Trophoblast cell (in vitro differentiated cells and primary cell): ENCODE measurements around the gene THBS2.

Experiments used
- DNase-seq, 2 donors: peaks; one replicate each; pipeline ENCODE4 v3.0.0-alpha.2; 2016
- H2AFZ ChIP-seq: 2 replicates; pipeline ENCODE4 v1.6.1; 2013; ENCODE audit warnings: low read length, moderate library complexity, mild to moderate bottlenecking; ENCODE audit not compliant: insufficient read depth, poor library complexity
- H2AK5ac ChIP-seq: 2 replicates; pipeline ENCODE4 v1.6.1; 2013; ENCODE audit warnings: mild to moderate bottlenecking, low read length
- H2BK120ac ChIP-seq: 2 replicates; pipeline ENCODE4 v1.6.1; 2013; ENCODE audit warnings: low read length, mild to moderate bottlenecking, moderate library complexity; ENCODE audit not compliant: insufficient read depth, poor library complexity
- H2BK12ac ChIP-seq: 2 replicates; pipeline ENCODE4 v1.6.1; 2013; ENCODE audit warnings: mild to moderate bottlenecking, low read length, moderate library complexity
- H2BK5ac ChIP-seq: 2 replicates; pipeline ENCODE4 v1.6.1; 2013; ENCODE audit warnings: low read length, low read depth, moderate library complexity, mild to moderate bottlenecking; ENCODE audit not compliant: poor library complexity
- H3K14ac ChIP-seq: 2 replicates; pipeline ENCODE4 v1.6.1; 2013; ENCODE audit warnings: mild to moderate bottlenecking, low read length
- H3K18ac ChIP-seq: 2 replicates; pipeline ENCODE4 v1.6.1; 2013; ENCODE audit warnings: mild to moderate bottlenecking, low read length
- H3K23ac ChIP-seq: 2 replicates; pipeline ENCODE4 v1.6.1; 2013; ENCODE audit warnings: low read length
- H3K27ac ChIP-seq: 2 replicates; pipeline ENCODE4 v1.5.1; 2013; ENCODE audit warnings: low read depth, mild to moderate bottlenecking, inconsistent platforms, low read length, moderate library complexity
- H3K27me3 ChIP-seq: 2 replicates; pipeline ENCODE4 v1.6.1; 2013; ENCODE audit warnings: inconsistent platforms, mild to moderate bottlenecking, low read length, moderate library complexity; ENCODE audit not compliant: insufficient read depth
- H3K36me3 ChIP-seq, 2 experiments: 1 replicate in 1 of 2; 2 replicates in 1 of 2; pipeline ENCODE4 v1.6.1; 2013; ENCODE audit warnings: low read length in 2 of 2, mild to moderate bottlenecking in 2 of 2, moderate library complexity in 1 of 2; ENCODE audit not compliant: insufficient read depth in 2 of 2, control insufficient read depth in 1 of 2
- H3K4ac ChIP-seq: 2 replicates; pipeline ENCODE4 v1.6.1; 2013; ENCODE audit warnings: low read depth, mild to moderate bottlenecking, low read length, moderate library complexity
- H3K4me1 ChIP-seq, 2 experiments: 1 replicate in 1 of 2; 2 replicates in 1 of 2; pipeline ENCODE4 v1.6.1; 2013; ENCODE audit warnings: low read length in 2 of 2, mild to moderate bottlenecking in 2 of 2, moderate library complexity in 1 of 2; ENCODE audit not compliant: insufficient read depth in 2 of 2, control insufficient read depth in 1 of 2
- H3K4me2 ChIP-seq: 2 replicates; pipeline ENCODE4 v1.6.1; 2013; ENCODE audit warnings: inconsistent platforms, mild to moderate bottlenecking, low read length, moderate library complexity
- H3K4me3 ChIP-seq: 2 replicates; pipeline ENCODE4 v1.5.1; 2013; ENCODE audit warnings: mild to moderate bottlenecking, low read depth, low read length, inconsistent platforms
- H3K79me1 ChIP-seq: one replicate; pipeline ENCODE4 v1.6.1; 2013; ENCODE audit warnings: low read length
- H3K79me2 ChIP-seq: 2 replicates; pipeline ENCODE4 v1.6.1; 2013; ENCODE audit warnings: low read length, mild to moderate bottlenecking; ENCODE audit not compliant: control insufficient read depth, insufficient read depth, poor library complexity
- H3K9ac ChIP-seq: 2 replicates; pipeline ENCODE4 v1.6.1; 2013; ENCODE audit warnings: mild to moderate bottlenecking, low read length
- H3K9me3 ChIP-seq: 2 replicates; pipeline ENCODE4 v1.6.1; 2013; ENCODE audit warnings: low read depth, mild to moderate bottlenecking, control low read depth, inconsistent platforms, low read length; ENCODE audit not compliant: insufficient read depth
- H4K12ac ChIP-seq: 2 replicates; pipeline ENCODE4 v1.6.1; 2013; ENCODE audit warnings: low read depth, mild to moderate bottlenecking, low read length, moderate library complexity
- H4K8ac ChIP-seq: 2 replicates; pipeline ENCODE4 v1.6.1; 2013; ENCODE audit warnings: low read depth, mild to moderate bottlenecking, low read length, moderate library complexity
- H4K91ac ChIP-seq: one replicate; pipeline ENCODE4 v1.6.1; 2013; ENCODE audit warnings: low read depth, mild to moderate bottlenecking, low read length, moderate library complexity
- WGBS: extraction: QIAGEN DNeasy Blood & Tissue Kit; methylation state at CpG from one replicate; pipeline ENCODE4 v1.1.7; 2013; ENCODE audit warnings: missing lambda C conversion rate; ENCODE audit not compliant: insufficient read length, insufficient coverage; ENCODE audit errors: extremely low coverage; 5-methylcytosine and 5-hydroxymethylcytosine counted together

THBS2 gene

GRCh38 chr6:169185692-169186485, 67.8 kb downstream of the THBS2 start:
- H3K4me3 ChIP-seq: no peak overlapping the region
- no peak overlapping the region for H3K18ac ChIP-seq
- no peaks in the 10 kb centered on the region for H3K4me1 ChIP-seq
- H3K4ac ChIP-seq: no peak overlapping the region
- H3K27me3 ChIP-seq: no peaks in the 10 kb centered on the region
- H2AFZ ChIP-seq: no peak overlapping the region
- H2BK12ac ChIP-seq: no peak overlapping the region
- H3K9ac ChIP-seq: no peak overlapping the region
- DNase-seq: no peak
- H3K36me3 ChIP-seq: no peaks in the 10 kb centered on the region
- no peak overlapping the region for H4K12ac ChIP-seq
- no peaks in the 10 kb centered on the region for H3K79me1 ChIP-seq
- peaks cover 3% of the 10 kb centered on the region for H3K9me3 ChIP-seq
- H3K4me2 ChIP-seq: no peak overlapping the region
- H3K27ac ChIP-seq: no peak overlapping the region
- H2BK120ac ChIP-seq: no peak overlapping the region
- H3K14ac ChIP-seq: no peak overlapping the region
- no peak overlapping the region for H2AK5ac ChIP-seq
- H3K79me2 ChIP-seq: no peaks in the 10 kb centered on the region
- no peak overlapping the region for H4K91ac ChIP-seq
- H2BK5ac ChIP-seq: no peak overlapping the region
- no CpG with 5 or more reads among the region's 26 CpGs for WGBS
- H3K23ac ChIP-seq: no peak overlapping the region
- no peak overlapping the region for H4K8ac ChIP-seq

DNA sequence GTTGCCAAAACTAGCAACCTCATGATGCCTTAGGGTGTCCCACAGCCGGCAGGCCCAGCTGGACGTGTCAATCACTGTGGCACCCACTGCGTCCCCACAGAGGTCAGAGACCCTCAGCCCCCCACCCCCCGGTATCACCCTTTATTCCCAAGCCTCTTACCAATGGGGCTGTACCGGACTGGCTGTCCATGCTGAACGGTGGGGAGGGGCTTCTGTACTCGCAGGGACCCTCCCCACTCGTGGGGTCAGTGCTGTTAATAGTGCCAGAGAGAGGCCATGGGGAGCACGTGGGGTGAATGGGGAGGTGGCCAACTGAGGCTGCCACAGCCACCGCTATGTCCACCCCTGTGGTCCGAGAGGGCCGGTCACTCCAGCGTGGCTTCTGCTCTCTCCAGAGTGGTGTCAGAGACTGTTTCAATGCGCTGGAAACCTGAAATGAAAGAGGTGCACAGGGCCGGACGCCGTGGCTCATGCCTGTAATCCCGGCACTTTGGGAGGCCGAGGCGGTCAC, 68.6 kb downstream of the THBS2 start:
- Histone ChIP-seq H3K4me1 (no peaks in the 10 kb centered on the region), H3K4me3 (no peak overlapping the region), H3K9me3 (peaks cover 4% of the 10 kb centered on the region), H2BK120ac (no peak overlapping the region), H3K4me2 (no peak overlapping the region), H2BK12ac (no peak overlapping the region), H3K27me3 (no peaks in the 10 kb centered on the region), H3K14ac (no peak overlapping the region), H2BK5ac (no peak overlapping the region), H3K27ac (no peak overlapping the region), H3K79me1 (no peaks in the 10 kb centered on the region), H3K4ac (no peak overlapping the region), H4K8ac (no peak overlapping the region), H3K36me3 (no peaks in the 10 kb centered on the region), H4K12ac (no peak overlapping the region), H4K91ac (no peak overlapping the region), H2AFZ (no peak overlapping the region), H3K18ac (no peak overlapping the region), H2AK5ac (no peak overlapping the region), H3K79me2 (no peaks in the 10 kb centered on the region), H3K23ac (no peak overlapping the region), H3K9ac (no peak overlapping the region)
- WGBS: no CpG with 5 or more reads among the region's 20 CpGs
- DNase-seq: no peak

DNA sequence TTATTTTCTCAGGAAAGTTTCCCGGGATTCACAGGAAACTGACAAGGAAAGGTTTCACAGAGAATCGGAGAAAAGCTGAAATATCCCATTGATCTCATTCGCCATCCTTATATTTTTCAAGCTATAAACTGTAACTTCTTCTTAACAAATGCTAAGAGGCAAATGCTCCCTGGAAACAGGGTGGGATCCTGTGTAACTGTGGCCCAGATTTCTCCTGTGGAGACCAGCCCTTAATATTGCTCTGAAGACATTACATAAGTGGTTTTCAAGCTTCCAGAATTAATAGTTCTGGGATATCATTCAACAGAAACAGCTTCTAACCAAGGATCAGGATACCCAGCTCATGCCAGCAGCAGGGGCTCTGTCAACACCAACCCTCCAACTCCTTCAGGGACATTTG, 69.2 kb downstream of the THBS2 start:
- Histone ChIP-seq H2BK120ac (no peak overlapping the region), H4K8ac (no peak overlapping the region), H3K27me3 (no peaks in the 10 kb centered on the region), H3K23ac (no peak overlapping the region), H3K4me2 (no peak overlapping the region), H3K36me3 (no peaks in the 10 kb centered on the region), H3K18ac (no peak overlapping the region), H3K9me3 (peaks cover 4% of the 10 kb centered on the region), H4K12ac (no peak overlapping the region), H2BK12ac (no peak overlapping the region), H2BK5ac (no peak overlapping the region), H4K91ac (no peak overlapping the region), H3K4ac (no peak overlapping the region), H3K14ac (no peak overlapping the region), H3K9ac (no peak overlapping the region), H3K79me1 (no peaks in the 10 kb centered on the region), H2AFZ (no peak overlapping the region), H3K27ac (no peak overlapping the region), H2AK5ac (no peak overlapping the region), H3K79me2 (no peaks in the 10 kb centered on the region), H3K4me1 (no peaks in the 10 kb centered on the region), H3K4me3 (no peak overlapping the region)
- no CpG with 5 or more reads among the region's 3 CpGs for WGBS
- no peak for DNase-seq

- H4K12ac ChIP-seq: no peak overlapping the region
- no peak overlapping the region for H3K27ac ChIP-seq
- no peak overlapping the region for H3K18ac ChIP-seq
- H3K79me2 ChIP-seq: no peaks in the 10 kb centered on the region
- H3K79me1 ChIP-seq: no peaks in the 10 kb centered on the region
- no peaks in the 10 kb centered on the region for H3K36me3 ChIP-seq
- H3K4me1 ChIP-seq: no peaks in the 10 kb centered on the region
- no peak for DNase-seq
- no peak overlapping the region for H2BK5ac ChIP-seq
- no peak overlapping the region for H2BK120ac ChIP-seq
- H2AFZ ChIP-seq: no peak overlapping the region
- H4K91ac ChIP-seq: no peak overlapping the region
- no peak overlapping the region for H3K23ac ChIP-seq
- no CpG with 5 or more reads among the region's 8 CpGs for WGBS
- no peak overlapping the region for H3K9ac ChIP-seq
- H2BK12ac ChIP-seq: no peak overlapping the region
- no peak overlapping the region for H3K4me3 ChIP-seq
- H3K4ac ChIP-seq: no peak overlapping the region
- H2AK5ac ChIP-seq: no peak overlapping the region
- H4K8ac ChIP-seq: no peak overlapping the region
- H3K9me3 ChIP-seq: peaks cover 2% of the 10 kb centered on the region
- no peak overlapping the region for H3K14ac ChIP-seq
- H3K27me3 ChIP-seq: no peaks in the 10 kb centered on the region
- H3K4me2 ChIP-seq: no peak overlapping the region
These were observed 70.4 kb downstream of the THBS2 start for GRCh38 chr6:169183233-169183632.
